Midbrain (tissue), 1 donor: ENCODE measurements around the gene CENPB.
A peak's percentile ranks its signal among the peaks of the same experiment; 100 is the strongest.

Experiments used
- DNase-seq: peaks from one replicate; lab custom pipeline; 2025; lab: John Stamatoyannopoulos, UW

Gene CENPB

DNA sequence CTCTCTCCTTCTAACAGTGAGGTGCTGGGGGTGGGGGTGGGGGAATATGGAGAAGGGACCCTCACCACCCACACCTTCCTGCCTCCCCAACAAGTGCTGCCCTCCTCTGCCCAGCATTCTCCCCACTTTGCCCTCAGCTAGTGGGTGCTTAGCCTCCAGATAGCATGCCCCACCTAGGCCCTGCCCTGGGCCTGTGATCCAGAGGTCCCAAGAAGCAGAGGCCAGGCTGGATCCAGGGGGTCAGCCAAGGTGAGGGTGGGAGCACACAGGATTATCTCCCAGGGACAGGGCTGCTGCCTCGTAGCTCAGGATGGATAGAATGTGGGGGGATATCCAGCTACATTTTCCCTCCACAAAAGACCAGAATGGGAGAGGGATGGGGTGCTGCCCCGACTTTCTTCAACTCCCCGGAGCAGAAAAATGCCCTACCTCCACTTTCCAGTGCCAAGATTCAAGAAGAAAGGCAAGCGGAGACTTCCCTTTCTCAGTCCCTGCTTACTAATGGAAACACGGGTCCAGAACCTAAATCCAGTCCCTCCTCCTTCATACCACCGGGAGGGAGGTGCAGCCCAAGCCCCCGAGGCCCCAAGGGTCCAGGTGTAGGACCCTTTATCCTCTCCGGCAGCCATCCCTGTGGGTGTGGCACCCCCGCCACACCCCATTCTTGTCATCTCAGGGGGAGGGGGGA lies 20.0 kb downstream of the CENPB start:
- no peak for DNase-seq

GRCh38 chr20:3765171-3765882 lies 21.2 kb downstream of the CENPB start:
- no peak for DNase-seq

DNA sequence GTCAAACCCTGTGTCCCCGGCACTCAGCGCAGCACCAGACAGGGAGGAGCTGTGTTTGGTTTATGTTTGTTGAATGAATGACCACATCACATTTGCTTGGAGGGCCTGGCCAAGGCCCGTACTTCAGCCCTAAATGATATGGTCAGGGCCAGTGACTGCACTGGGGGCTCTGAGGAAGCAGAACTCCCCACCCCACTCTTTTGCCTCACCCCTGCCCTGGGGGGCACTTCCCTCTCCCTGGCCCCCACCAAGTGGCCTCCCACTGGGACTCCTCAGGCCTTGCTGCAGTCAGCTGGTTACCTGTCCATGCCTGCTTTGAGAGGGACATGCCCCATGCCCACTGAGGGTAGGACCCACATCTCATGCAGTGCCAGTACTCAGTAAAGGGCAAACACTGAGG lies 21.9 kb downstream of the CENPB start:
- no peak for DNase-seq

DNA sequence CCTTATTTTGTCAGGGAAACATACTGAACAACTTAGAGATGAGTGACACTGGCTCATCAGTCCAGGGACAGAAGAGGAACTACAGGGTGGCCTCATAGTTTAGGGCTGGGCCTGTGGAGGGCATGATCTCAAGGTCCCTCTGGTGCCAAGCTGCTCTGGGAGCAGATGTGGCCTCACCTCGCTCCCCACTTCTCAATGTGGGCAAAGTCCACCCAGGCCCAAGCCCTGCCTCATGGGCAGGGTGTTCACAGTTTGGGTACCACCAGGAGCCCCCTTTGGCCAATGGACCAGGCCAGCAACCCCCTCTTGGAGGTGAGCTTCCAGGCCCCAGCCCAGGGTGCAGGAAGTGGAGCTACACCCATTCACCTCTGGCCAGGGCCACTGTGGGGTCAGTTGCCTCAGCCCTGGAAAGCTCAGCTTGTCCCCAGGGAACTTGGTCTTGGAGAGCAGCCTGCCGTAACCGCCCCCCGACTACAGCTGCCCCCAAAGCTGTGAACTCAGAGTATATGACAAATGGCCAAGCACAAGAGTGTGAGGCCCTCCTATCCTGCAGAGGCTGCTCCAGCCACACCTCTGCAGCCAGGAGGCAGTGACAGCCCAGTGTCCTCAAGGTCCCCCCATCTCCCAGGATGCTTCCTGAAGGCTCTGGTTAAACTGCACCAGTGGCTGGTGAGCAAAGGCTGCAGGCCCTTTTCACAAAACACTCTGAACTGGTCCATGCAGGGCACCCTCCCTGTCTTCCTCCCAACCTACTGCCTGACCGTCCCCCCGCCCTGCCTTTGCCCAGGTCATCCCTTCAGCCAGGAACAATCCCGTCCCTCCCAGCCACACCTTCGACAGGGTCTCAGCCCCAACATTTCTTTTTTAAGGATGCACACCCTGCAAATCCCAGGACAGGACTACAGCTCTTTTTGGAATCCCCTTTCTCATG lies 22.6 kb downstream of the CENPB start:
- no peak for DNase-seq

GRCh38 chr20:3760655-3761348 lies 25.7 kb downstream of the CENPB start:
- no peak for DNase-seq

- no peak for DNase-seq
Measured at GRCh38 chr20:3759884-3760283, 26.7 kb downstream of the CENPB start.

GRCh38 chr20:3759316-3759823 lies 27.2 kb downstream of the CENPB start:
- no peak for DNase-seq

DNA sequence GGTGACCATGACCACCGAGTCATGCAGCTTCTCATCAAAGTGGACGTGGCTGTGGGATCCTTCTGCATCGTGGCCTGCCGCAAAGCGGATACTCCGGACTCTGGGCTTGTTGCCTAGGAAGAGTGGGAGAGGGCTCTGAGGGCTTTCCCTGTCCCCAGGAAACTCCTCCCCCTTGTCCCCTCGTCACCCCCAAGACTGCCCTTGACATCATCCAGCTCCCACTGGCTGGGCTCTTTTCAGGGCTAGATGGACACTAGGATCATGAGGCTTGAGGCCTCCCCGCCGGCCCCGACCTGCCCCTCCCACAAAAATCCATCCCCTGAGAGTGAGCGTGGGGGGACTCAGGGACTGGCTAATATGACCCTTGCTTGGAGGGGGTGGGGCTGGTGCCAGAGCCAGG lies 28.0 kb downstream of the CENPB start:
- DNase-seq = no peak

DNA sequence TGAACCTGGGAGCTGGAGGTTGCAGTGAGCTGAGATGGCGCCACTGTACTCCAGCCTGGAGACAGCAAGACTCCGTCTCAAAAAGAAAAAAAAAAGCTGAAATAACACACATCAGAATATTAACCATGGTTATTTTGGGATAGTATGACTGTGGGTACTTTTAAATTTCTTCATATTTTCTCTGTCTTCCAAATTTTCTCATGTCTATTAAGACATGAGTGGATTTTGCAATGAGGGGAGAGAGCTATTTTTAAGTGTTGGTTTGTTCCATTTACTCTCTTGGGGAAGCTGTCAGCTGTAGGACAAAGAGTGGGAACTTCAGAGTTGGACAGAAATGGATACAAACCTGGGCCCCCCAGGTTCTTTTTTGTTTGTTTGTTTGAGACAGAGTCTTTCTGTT lies 29.3 kb downstream of the CENPB start:
- no peak for DNase-seq

DNA sequence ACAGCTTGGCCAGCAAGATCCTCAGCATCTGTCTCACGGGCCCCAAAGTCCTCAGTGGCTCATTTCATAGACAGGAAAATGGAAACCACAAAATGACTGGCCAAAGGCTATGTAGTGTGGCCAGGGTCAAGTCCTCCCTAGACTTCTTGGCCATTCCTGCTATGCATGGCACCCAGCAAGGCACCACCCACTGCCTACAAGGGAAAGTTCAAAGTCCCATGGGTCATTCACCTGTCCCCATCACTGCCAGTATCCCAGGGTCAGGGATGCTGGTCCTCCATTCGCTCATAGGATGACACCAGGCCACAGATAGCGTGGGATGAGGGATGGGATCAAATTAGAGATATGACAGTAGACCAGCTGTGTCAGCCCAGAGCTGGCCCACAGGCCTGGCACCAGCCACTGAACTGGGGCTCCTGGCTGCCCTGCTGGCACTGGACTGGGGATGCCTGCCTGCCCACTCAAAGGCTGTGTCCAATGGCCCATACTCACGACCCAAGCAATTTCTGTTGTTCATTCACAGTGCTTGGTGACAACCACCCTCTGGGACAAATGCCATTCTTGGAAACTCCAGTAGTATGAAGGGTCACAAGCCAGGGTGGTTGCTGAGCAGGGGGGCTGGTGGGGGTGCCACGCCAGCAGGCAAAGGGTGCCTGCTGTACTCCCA lies 30.6 kb downstream of the CENPB start:
- DNase-seq = peak; percentile 30

GRCh38 chr20:3755269-3755668 lies 31.3 kb downstream of the CENPB start:
- no peak for DNase-seq

GRCh38 chr20:3754276-3754630 lies 32.3 kb downstream of the CENPB start:
- no peak for DNase-seq

GRCh38 chr20:3753501-3754275 lies 32.9 kb downstream of the CENPB start:
- no peak for DNase-seq

DNA sequence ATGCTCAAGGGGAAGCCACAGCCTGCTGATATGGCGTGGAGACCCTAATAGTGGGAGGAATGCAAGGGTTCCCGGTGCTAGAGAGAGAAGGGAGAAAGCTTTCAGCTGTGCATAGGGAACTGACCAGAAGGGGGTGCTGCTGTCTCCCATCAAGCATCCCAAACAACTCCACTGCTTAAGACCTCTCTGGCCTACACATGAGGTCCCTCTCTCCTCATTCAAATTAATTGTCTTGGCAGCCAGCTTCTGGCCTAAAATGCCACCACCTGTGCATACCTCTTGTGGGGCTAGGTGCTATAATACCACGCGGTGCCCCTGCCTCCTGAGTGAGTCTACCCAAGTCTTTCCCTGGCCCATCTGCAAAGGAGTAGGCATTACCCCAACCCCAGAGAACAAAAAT lies 33.4 kb downstream of the CENPB start:
- peak; percentile 56 for DNase-seq

- DNase-seq = no peak
Measured at GRCh38 chr20:3752386-3752759, 34.2 kb downstream of the CENPB start.

DNA sequence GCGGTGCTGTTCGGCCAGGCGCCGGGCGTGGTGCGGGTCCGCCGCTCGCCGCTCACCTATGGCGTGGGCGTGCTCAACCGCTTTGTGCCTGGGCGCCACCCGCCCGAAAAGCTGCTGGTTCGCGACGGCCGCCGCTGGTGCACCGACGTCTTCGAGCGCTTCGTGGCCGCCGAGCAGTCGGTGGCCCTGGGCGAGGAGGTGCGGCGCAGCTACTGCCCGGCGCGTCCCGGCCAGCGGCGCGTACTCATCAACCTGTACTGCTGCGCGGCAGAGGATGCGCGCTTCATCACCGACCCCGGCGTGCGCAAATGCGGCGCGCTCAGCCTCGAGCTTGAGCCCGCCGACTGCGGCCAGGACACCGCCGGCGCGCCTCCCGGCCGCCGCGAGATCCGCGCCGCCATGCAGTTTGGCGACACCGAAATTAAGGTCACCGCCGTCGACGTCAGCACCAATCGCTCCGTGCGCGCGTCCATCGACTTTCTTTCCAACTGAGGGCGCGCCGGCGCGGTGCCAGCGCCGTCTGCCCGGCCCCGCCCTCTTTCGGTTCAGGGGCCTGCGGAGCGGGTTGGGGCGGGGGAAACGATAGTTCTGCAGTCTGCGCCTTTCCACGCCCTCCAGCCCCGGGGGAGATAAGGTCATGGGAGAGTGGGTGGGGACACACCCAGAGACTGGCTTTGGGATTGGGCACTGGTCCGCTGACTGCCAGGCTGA lies 34.7 kb downstream of the CENPB start:
- DNase-seq = peak; percentile 3

- no peak for DNase-seq
Measured at GRCh38 chr20:3751305-3751674, 35.2 kb downstream of the CENPB start.

GRCh38 chr20:3749689-3750531 lies 36.6 kb downstream of the CENPB start:
- DNase-seq = peak; percentile 21

- no peak for DNase-seq
Measured at GRCh38 chr20:3749087-3749688, 37.4 kb downstream of the CENPB start.
